OCI-M2 (cell line): Measurements from ENCODE around the gene UBAC2.
"Not testable (repeated sequence)": the region's sequence is repeated elsewhere in the genome, so short reads cannot be mapped to it uniquely, and the experiment has no call there.

Experiments
- DNase-seq: peaks from one replicate; lab custom pipeline; 2025; ENCODE audit not compliant: unreplicated experiment; lab: John Stamatoyannopoulos, UW

The UBAC2 gene

GRCh38 chr13:99211421-99212035 lies 10.9 kb downstream of the UBAC2 start:
- no peak for DNase-seq

- no peak for DNase-seq
Observed at GRCh38 chr13:99214232-99214631, 13.6 kb downstream of the UBAC2 start.

GRCh38 chr13:99214731-99215130 lies 14.1 kb downstream of the UBAC2 start:
- no peak for DNase-seq

GRCh38 chr13:99215184-99215830 lies 14.7 kb downstream of the UBAC2 start:
- DNase-seq, result no peak

DNA sequence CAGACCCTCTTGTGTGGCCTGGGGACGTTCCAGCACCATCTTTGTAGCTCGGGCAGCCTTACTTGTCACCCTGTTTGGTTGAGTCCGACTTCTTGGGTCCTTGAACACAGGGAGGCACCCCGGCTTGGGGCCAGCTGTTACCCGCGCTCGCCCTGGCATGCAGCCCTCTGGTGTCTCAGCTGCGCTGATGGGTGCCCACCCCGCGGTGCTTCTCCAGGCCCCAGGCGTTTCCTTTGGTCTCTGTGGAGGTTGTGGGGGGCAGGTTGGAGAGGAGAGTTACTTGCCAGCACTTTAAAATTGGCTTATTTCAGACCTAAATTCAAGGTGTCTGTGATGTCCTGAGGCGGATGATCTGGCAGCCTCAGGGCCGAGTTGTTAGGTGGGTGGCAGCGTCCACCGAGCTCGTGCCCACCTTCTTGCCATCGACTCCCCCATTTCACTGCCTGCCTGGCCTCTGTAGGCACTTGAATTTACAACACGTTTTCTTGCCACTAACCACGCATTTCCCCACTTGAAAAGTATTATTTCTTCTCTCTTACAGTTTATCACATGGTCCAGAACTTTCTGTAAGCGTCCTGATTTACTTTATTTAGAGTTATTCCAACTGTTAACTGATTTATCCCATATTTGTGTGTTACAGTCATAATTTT lies 16.9 kb downstream of the UBAC2 start:
- no peak for DNase-seq

- no peak for DNase-seq
Observed at GRCh38 chr13:99218126-99218525, 17.5 kb downstream of the UBAC2 start.

DNA sequence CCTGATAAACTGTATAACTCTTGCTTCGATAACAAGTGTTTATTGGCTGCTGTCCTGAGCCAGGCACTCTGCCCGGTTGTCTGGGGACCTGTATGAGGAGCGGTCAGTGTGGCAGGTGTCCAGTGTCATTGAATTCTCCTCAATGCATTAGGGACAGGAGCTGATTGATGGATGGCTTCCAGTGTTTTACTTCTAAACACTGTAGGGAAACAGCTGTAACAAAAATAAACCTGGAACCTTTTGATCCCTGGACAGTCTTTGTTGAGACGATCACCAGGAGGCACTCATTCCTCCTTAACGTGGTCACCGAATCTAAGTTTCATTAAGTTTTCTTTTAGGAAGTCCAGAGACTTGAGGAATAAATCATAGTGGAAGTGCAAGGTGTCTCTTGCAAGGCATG lies 17.9 kb downstream of the UBAC2 start:
- DNase-seq, result no peak

DNA sequence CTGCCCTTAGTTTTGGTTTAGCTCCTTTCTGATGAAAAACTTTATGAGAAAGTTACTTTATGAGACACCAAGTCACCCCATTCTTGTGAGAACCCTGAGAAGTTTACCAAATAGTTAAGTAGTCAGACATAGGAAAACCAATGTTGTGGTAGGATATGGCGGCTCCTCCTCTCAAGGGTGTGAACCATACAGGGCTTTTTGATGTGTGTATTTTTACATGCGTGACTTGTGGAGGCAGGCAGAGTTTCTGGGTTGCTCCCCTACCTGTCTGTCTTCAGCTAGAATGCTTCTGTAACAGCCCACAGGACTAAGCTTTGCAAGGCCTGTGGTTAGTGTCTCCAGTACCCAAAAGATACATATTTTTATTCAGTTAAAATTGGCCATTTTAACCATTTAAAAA lies 18.3 kb downstream of the UBAC2 start:
- no peak for DNase-seq

DNA sequence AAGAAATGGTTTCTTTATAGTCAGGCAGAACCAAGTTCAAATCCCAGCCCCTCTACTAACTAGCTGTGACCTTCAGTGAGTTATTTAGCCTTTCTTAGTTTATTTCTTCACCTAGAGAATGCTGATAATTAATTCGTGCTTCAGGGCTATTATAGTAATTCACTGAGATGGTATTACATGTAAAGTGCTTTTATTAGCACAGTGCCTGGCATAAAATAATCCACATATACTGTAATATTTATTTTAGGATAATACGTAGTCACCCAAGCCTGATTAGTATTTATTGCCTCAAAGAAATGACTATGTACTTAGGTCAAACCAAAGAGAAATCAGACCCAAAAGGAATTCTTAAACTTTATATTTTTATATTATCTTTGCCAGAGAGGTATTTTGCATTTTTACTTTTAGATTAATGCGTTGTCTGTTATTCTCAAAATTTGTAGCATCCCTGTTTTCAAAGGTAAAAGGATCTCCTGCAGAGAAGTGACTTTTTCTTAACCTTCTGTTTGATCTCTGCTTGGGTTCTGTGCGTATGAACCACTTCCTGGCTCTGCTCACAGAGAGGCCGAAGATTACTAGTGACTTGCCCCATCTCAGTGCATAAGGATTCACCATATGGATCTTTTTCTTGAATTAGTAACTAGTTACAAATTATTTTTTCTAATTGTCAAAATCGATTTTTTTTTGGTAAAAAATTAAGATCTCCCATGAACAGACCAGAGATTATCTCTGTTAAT lies 19.7 kb downstream of the UBAC2 start:
- no peak for DNase-seq

DNA sequence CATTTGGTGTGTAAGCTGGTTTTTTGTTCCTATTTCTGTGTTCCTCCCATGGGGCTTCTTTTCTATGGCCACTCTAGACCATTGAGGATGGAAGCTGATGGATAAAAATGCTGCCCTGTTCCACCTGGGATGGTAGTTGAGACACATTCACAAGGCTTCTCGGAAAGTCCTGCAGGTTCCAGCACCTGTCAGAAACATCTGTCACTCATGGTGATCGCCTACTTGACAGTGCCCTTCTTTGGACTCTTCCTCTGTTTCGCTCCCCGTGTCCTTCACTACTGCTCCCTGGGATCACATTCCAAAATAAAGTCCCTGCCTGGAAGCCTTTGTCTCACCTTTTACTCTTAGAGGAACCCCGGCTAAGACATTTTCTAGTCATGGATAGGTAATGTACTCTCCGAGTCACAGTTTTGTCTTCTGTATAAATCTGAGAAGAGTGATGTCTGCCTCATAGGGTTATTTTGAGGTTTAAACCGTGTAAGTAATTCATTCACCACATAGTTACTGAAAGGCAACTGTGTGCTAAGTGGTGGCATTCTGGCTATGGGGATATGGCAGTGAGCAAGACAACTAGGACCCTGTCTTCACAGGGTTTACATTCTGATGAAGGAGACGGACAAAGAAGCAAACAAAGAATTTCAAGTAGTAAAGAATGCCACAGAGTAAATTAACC lies 21.0 kb downstream of the UBAC2 start:
- DNase-seq, result no peak

DNA sequence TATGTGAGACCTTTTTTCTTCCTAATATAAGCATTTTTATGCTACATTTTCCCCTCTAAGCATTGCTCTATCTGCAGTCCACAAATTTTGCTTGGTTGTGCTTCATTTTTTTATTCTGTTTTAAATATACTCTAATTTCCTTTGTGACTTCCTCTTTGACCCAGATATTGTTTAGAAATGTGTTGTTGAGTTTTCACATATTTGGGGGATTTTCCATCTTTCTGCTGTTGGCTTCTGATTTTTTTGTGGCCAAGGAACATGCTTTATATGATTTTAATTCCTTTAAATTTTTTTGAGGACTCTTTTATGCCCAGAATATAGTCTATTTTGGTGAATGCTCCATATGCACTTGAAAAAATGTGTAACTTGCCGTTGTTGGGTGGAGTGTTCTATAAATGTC lies 22.9 kb downstream of the UBAC2 start:
- no peak for DNase-seq

DNA sequence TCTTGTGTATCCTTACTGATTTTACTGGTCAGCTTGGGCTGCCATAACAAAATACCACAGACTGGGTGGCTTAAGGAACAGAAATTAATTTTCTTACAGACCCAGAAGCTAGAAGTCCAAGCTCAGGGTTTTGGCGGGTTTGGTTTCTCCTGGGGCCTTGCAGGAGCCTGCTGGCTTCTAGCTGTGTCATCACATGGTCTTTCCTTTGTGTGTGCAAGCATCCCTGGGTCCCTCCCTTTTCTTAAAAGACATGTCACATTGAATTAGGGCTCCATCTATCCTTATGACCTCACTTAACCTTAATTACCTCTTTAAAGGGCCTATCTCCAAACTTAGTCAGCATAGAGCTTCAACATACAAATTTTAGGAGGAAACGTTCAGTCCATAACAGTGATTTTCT lies 23.4 kb downstream of the UBAC2 start:
- no peak for DNase-seq

DNA sequence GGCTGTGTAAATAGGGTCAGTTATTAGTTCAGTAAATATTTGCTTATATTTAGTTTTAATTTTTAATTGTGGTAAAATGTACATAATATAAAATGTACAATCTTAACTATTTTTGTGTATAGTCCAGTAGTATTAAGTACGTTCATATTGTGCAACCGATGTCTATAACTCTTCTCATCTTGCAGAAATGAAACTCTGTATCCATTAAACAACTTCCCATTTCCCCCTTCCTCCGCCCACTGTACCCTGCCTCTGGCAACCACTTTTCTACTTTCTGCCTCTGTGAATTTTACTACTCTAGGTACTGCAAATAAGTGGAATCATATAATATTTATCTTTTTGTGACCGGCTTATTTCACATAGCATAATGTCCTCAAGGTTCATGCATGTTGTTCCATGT lies 24.4 kb downstream of the UBAC2 start:
- DNase-seq, result no peak

DNA sequence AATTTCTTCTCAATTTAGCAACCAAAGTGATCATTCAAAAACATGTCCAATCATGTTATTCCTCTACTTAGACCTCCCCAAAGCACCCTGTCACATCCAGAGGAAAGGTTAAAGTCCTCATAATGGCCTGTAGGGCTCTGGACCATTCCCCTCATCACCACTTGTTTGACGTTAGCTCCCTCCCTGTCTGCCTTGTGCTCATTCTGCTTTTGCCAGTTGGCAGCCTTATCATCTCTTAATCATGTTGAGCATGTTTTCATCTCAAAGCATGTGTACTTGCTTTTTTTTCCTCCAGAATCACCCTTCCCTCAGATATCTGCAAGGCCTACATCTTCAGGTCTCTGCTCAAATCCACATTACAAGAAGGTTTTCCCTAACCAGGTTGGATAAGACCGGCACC lies 25.9 kb downstream of the UBAC2 start:
- no peak for DNase-seq

DNA sequence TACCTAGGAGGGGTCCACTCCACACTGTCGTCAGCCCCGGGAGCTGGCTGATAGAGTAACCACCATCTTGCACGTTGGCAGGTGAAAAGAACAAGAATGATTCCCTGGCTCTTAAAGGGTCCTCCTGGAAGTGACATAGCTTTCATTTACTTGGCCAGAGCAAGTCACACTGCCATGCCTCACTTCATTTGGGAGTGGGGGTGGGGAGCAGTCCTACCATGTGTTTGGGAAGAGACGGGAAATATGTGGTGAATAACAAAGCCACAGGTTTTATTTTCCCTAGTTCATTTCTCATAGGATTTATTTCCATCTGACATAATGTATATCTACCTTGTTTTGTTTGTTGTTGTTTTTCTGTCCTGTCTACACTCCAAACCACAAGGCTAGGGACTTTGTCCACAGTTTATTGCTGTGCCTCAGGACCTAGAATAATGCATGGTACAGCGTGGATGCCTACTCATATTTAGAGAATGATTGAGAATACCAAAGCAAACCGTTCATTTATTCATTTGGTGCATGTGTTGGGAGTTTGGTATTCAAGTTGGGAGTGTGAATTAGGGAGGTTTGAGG lies 26.8 kb downstream of the UBAC2 start:
- DNase-seq, result no peak

GRCh38 chr13:99227909-99228688 lies 27.4 kb downstream of the UBAC2 start:
- DNase-seq, result no peak

DNA sequence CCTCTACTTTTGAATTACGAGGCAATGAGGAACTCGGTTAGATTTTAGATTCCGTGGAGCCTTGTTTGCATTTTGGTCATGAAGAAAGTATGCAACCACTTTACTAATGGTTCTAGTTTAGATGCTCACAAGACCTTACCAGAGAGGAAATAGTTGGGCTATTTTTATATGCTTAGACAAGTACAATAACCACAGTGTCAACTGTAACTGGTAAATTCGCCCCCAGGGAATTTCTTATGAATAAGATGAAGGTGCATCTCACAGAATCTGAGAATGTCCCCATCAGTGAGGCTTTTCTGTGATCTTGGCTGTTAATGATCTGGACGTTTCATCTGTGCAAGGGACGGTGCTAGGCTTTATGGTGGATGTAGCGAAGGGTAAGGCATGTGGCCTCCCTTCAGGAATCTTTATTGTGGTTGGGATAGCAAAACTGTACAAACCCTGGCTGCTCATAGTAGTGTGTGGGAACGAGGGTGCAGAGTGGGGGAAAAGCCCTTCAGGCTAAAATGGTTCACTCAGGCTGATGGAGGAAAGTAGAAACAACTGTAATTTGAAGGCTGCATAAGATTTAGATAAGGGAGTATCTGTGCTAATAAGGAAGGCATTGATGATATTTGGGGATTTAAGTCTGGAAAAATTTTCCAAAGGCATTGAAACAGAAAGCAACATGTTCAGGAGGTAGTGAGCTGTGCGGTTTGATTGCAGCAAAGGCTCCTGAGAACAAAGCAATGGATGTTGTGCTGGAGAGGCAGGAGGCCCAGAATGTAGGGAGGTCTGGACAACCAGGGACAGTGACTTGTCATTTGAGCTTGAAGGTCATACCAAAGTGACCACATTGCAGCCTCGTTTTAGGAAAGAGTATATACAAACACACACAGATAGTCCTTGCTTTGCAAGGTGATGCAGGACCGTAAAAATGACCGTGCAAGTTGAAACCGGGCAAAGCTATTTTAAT lies 28.4 kb downstream of the UBAC2 start:
- DNase-seq, result no peak

DNA sequence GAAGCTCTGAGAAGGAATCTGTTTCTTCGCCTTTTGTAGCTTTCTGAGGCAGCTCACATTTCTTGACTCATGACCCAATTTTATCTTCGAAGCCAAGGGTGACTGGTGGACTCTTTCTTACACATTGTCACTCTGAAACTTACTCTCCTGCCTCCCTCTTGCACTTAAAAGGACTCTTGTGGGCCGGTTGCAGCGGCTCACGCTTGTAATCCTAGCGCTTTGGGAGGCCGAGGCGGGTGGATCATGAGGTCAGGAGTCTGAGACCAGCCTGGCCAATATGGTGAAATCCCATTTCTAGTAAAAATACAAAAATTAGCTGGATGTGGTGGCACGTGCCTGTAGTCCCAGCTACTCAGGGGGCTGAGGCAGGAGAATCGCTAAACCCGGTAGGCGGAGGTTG lies 29.9 kb downstream of the UBAC2 start:
- DNase-seq, result not testable (repeated sequence)

GRCh38 chr13:99230991-99231390 lies 30.3 kb downstream of the UBAC2 start:
- no peak for DNase-seq
